GM12875 (cell line): ENCODE data around the gene RXYLT1.
"Not testable (repeated sequence)": the region's sequence is repeated elsewhere in the genome, so short reads cannot be mapped to it uniquely, and the experiment has no call there.

Experiments
- H3K4me3 ChIP-seq: one replicate; pipeline ENCODE4 v1.5.1; 2011; ENCODE audit warnings: low read depth, low read length, control low read depth
- CTCF ChIP-seq: IDR thresholded peaks from 2 replicates; pipeline ENCODE4 v1.5.1; 2011; ENCODE audit warnings: low read depth, mild to moderate bottlenecking, control low read depth, inconsistent platforms, low read length, moderate library complexity, borderline replicate concordance; ENCODE audit not compliant: insufficient read depth

Gene RXYLT1

GRCh38 chr12:63779498-63780481, at the start of gene RXYLT1:
Gene RXYLT1 (plus strand): TSS chr12:63779909. CDS start chr12:63779961, 52 bp downstream.
- peak within 1 kb of the TSS; percentile 81 for H3K4me3 ChIP-seq
- TF ChIP-seq CTCF: no peak

GRCh38 chr12:63732779-63733178, 46.9 kb upstream of the RXYLT1 start:
- not testable (repeated sequence) for H3K4me3 ChIP-seq

GRCh38 chr12:63733585-63733984, 46.1 kb upstream of the RXYLT1 start:
- H3K4me3 ChIP-seq: not testable (repeated sequence)

- not testable (repeated sequence) for H3K4me3 ChIP-seq
Measured at GRCh38 chr12:63740551-63740950, 39.2 kb upstream of the RXYLT1 start.

- H3K4me3 ChIP-seq: not testable (repeated sequence)
Measured at GRCh38 chr12:63741431-63741830, 38.3 kb upstream of the RXYLT1 start.

- not testable (repeated sequence) for H3K4me3 ChIP-seq
Measured at GRCh38 chr12:63744110-63744509, 35.6 kb upstream of the RXYLT1 start.

- H3K4me3 ChIP-seq: not testable (repeated sequence)
Measured at GRCh38 chr12:63746470-63746869, 33.2 kb upstream of the RXYLT1 start.

GRCh38 chr12:63747136-63747535, 32.6 kb upstream of the RXYLT1 start:
- not testable (repeated sequence) for H3K4me3 ChIP-seq

GRCh38 chr12:63747553-63747952, 32.2 kb upstream of the RXYLT1 start:
- no peak for TF ChIP-seq CTCF
- H3K4me3 ChIP-seq: no peak overlapping the region

- no peak for TF ChIP-seq CTCF
- H3K4me3 ChIP-seq: no peak overlapping the region
Measured at GRCh38 chr12:63752283-63752682, 27.4 kb upstream of the RXYLT1 start.

GRCh38 chr12:63752841-63753240, 26.9 kb upstream of the RXYLT1 start:
- TF ChIP-seq CTCF: no peak
- no peak overlapping the region for H3K4me3 ChIP-seq
